Pons (tissue), 1 donor: ENCODE data around the gene TRPM3.
A peak's percentile ranks its signal among the peaks of the same experiment; 100 is the strongest.

Experiments
- DNase-seq: peaks from one replicate; pipeline ENCODE4 v3.0.0-alpha.2; 2016; ENCODE audit warnings: low spot score

Gene TRPM3

GRCh38 chr9:70519912-70520724 is 601.3 kb downstream of the TRPM3 start:
- no peak for DNase-seq

GRCh38 chr9:70517926-70518610 is 603.4 kb downstream of the TRPM3 start:
- DNase-seq: no peak

- DNase-seq: no peak
Measured at GRCh38 chr9:70514273-70514672, 607.1 kb downstream of the TRPM3 start.

GRCh38 chr9:70511858-70512257 is 609.6 kb downstream of the TRPM3 start:
- no peak for DNase-seq

GRCh38 chr9:70510157-70510770 is 611.2 kb downstream of the TRPM3 start:
- DNase-seq: no peak

- no peak for DNase-seq
Measured at GRCh38 chr9:70506159-70506558, 615.3 kb downstream of the TRPM3 start.

- peak; percentile 27 for DNase-seq
Measured at GRCh38 chr9:70504834-70505233, 616.6 kb downstream of the TRPM3 start.

GRCh38 chr9:70502690-70503089 is 618.7 kb downstream of the TRPM3 start:
- no peak for DNase-seq

- no peak for DNase-seq
Measured at GRCh38 chr9:70500793-70501192, 620.6 kb downstream of the TRPM3 start.

GRCh38 chr9:70499621-70500020 is 621.8 kb downstream of the TRPM3 start:
- DNase-seq: no peak

- DNase-seq: no peak
Measured at GRCh38 chr9:70498866-70499265, 622.6 kb downstream of the TRPM3 start.

- no peak for DNase-seq
Measured at GRCh38 chr9:70496244-70496643, 625.2 kb downstream of the TRPM3 start.

- peak; percentile 23 for DNase-seq
Measured at GRCh38 chr9:70495514-70495913, 625.9 kb downstream of the TRPM3 start.

GRCh38 chr9:70494221-70494620 is 627.2 kb downstream of the TRPM3 start:
- DNase-seq: peak; percentile 65

- no peak for DNase-seq
Measured at GRCh38 chr9:70493029-70493428, 628.4 kb downstream of the TRPM3 start.

GRCh38 chr9:70492319-70492777 is 629.1 kb downstream of the TRPM3 start:
- no peak for DNase-seq

GRCh38 chr9:70491426-70492318 is 629.7 kb downstream of the TRPM3 start:
- DNase-seq: no peak

GRCh38 chr9:70490478-70490877 is 630.9 kb downstream of the TRPM3 start:
- peak; percentile 56 for DNase-seq

- no peak for DNase-seq
Measured at GRCh38 chr9:70488793-70489105, 632.7 kb downstream of the TRPM3 start.

GRCh38 chr9:70488098-70488792 is 633.2 kb downstream of the TRPM3 start:
- no peak for DNase-seq

GRCh38 chr9:70486127-70486526 is 635.3 kb downstream of the TRPM3 start:
- DNase-seq: no peak
